A673 (cell line): ENCODE data around the gene NEURL1B.

Experiments used
- CTCF ChIP-seq: fragments of 300-800, 200-600 bp; sonication (generic); conservative IDR thresholded peaks from 2 replicates; pipeline ENCODE4 v1.5.1; 2017; ENCODE audit warnings: low read depth, mild to moderate bottlenecking, antibody characterized with exemption, low read length, moderate library complexity, mixed read lengths
- EZH2 ChIP-seq: fragments of 200-600 bp; sonication (generic); IDR thresholded peaks from 2 replicates; pipeline ENCODE4 v1.6.1; 2017; ENCODE audit warnings: borderline replicate concordance, low read depth, mild to moderate bottlenecking, mixed read lengths, antibody characterized with exemption, low read length; ENCODE audit not compliant: poor library complexity, severe bottlenecking

- TF ChIP-seq CTCF (no peak), EZH2 (no peak)
Measured at GRCh38 chr5:172727551-172727950, 86.5 kb downstream of the NEURL1B start.
